GM12878 (cell line): ENCODE data around the gene DMRTA2. TPM values are rescaled to one million over a fixed set of nuclear protein-coding genes. Genes with fewer than 3 reads are reported as not detected.

Source experiments
- ATAC-seq: fragments of 200-7000 bp; cut with Tn5 transposase; 3 replicates; pipeline ENCODE4 v1.9.1; 2020; ENCODE audit warnings: mild to moderate bottlenecking, moderate library complexity
- BruUV-seq: library from RNA; stranded (reverse); fragments of 400-500 nt; replicated peaks from 2 replicates; lab custom pipeline; 2021; lab: Mats Ljungman, UMichigan
- CTCF ChIA-PET: fragments of 300-600 bp; sonication (Branson Sonifier 250); formaldehyde crosslinking; extraction: SDS; loops from one replicate; lab custom pipeline; 2021; ENCODE audit warnings: inconsistent platforms; lab: Yijun Ruan, JAX
- POLR2A ChIA-PET: fragments of 350-600 bp; formaldehyde crosslinking; extraction: SDS; loops from one replicate; lab custom pipeline; 2021; ENCODE audit warnings: inconsistent platforms; lab: Charles Lee
- RAD21 ChIA-PET: fragments of 300-600 bp; sonication (Branson Sonifier 250); formaldehyde crosslinking; loops from one replicate; lab custom pipeline; 2023; ENCODE audit warnings: antibody characterized with exemption; ENCODE audit not compliant: unreplicated experiment; lab: Charles Lee
- SMC1A ChIA-PET: fragments of 300-600 bp; sonication (Branson Sonifier 250); formaldehyde crosslinking; loops from one replicate; lab custom pipeline; 2023; ENCODE audit not compliant: unreplicated experiment, uncharacterized antibody; lab: Charles Lee
- DNase-seq: peaks from one replicate; pipeline ENCODE4 v3.0.0-alpha.2; 2011; ENCODE audit warnings: low read depth, low spot score
- FAIRE-seq: peaks from 3 replicates; lab custom pipeline; 2011; peaks lifted over from hg19 to GRCh38; lab: Jason Lieb, UNC
- H2AFZ ChIP-seq: 2 replicates; pipeline ENCODE4 v1.6.0; 2011; ENCODE audit warnings: low read depth, low read length, control low read depth; ENCODE audit not compliant: control insufficient read depth
- H3K27ac ChIP-seq: 2 replicates; pipeline ENCODE4 v1.5.1; 2011; ENCODE audit warnings: control low read depth; ENCODE audit not compliant: control insufficient read depth, insufficient read depth
- H3K27me3 ChIP-seq, 2 experiments: replicated peaks in 1 of 2; 2 replicates each; pipeline versions ENCODE4 v1.6.0 to v1.6.1; 2011; ENCODE audit warnings: low read length in 1 of 2; ENCODE audit not compliant: control insufficient read depth in 2 of 2, insufficient read depth in 2 of 2
- H3K36me3 ChIP-seq, 2 experiments: 2 replicates each; pipeline ENCODE4 v1.5.1; 2011; ENCODE audit warnings: low read length in 1 of 2; ENCODE audit not compliant: control insufficient read depth in 2 of 2, insufficient read depth in 2 of 2
- H3K4me1 ChIP-seq: 2 replicates; pipeline ENCODE4 v1.6.1; 2011; ENCODE audit warnings: mild to moderate bottlenecking, low read length, moderate library complexity, mixed read lengths; ENCODE audit not compliant: control insufficient read depth, insufficient read depth
- H3K4me2 ChIP-seq: 2 replicates; pipeline ENCODE4 v1.6.0; 2011; ENCODE audit warnings: control low read depth; ENCODE audit not compliant: control insufficient read depth, insufficient read depth
- H3K4me3 ChIP-seq: fragments of 200-600 bp; sonication (generic); 2 replicates; pipeline ENCODE4 v1.5.1; 2016
- H3K79me2 ChIP-seq: 2 replicates; pipeline ENCODE4 v1.6.0; 2011; ENCODE audit warnings: low read length; ENCODE audit not compliant: control insufficient read depth, insufficient read depth
- H3K9ac ChIP-seq: 2 replicates; pipeline ENCODE4 v1.8.0; 2011; ENCODE audit warnings: low read length, control low read depth, mixed read lengths; ENCODE audit not compliant: control insufficient read depth, insufficient read depth
- H3K9me3 ChIP-seq: replicated peaks from 3 replicates; pipeline ENCODE4 v1.5.1; 2011; ENCODE audit warnings: mild to moderate bottlenecking, low read length; ENCODE audit not compliant: control insufficient read depth, insufficient read depth
- H4K20me1 ChIP-seq: 2 replicates; pipeline ENCODE4 v1.6.0; 2011; ENCODE audit not compliant: control insufficient read depth, insufficient read depth
- BCL3 ChIP-seq: IDR thresholded peaks from 2 replicates; pipeline ENCODE4 v1.6.1; 2011; ENCODE audit warnings: borderline replicate concordance, low read depth, mild to moderate bottlenecking, moderate library complexity, low read length; ENCODE audit not compliant: insufficient read depth, poor library complexity, severe bottlenecking
- CHD1 ChIP-seq: IDR thresholded peaks from 2 replicates; pipeline ENCODE4 v1.6.1; 2012; ENCODE audit warnings: low read depth, low read length, improper control_type of control experiment
- CTCF ChIP-seq, 3 experiments: IDR thresholded peaks in 2 of 3; conservative IDR thresholded peaks in 1 of 3; 2 replicates each; pipeline ENCODE4 v1.5.1; 2011; ENCODE audit warnings: low read depth in 3 of 3, low read length in 3 of 3, mild to moderate bottlenecking in 3 of 3, control low read depth in 2 of 3, moderate library complexity in 2 of 3, inconsistent platforms in 1 of 3, mixed read lengths in 1 of 3; ENCODE audit not compliant: control insufficient read depth in 2 of 3, insufficient read depth in 1 of 3; ENCODE audit errors: extremely low read depth in 1 of 3
- FOXK2 ChIP-seq: fragments of 450-650 bp; IDR thresholded peaks from 2 replicates; pipeline ENCODE4 v1.6.1; 2017; ENCODE audit warnings: mild to moderate bottlenecking, moderate library complexity
- GABPA ChIP-seq: IDR thresholded peaks from 2 replicates; pipeline ENCODE4 v1.6.1; 2014; ENCODE audit warnings: antibody characterized with exemption, low read depth, mild to moderate bottlenecking, inconsistent platforms
- RB1 ChIP-seq: fragments of 450-650 bp; formaldehyde crosslinking; IDR thresholded peaks from 2 replicates; pipeline ENCODE4 v1.6.1; 2017; ENCODE audit warnings: mild to moderate bottlenecking, borderline replicate concordance
- SIN3A ChIP-seq: IDR thresholded peaks from 2 replicates; pipeline ENCODE4 v1.6.1; 2012; ENCODE audit warnings: low read depth, low read length, improper control_type of control experiment
- WGBS: methylation state at CpG from one replicate; pipeline ENCODE4 v1.1.6; 2016; ENCODE audit warnings: low lambda C conversion rate; ENCODE audit not compliant: insufficient replicate concordance, insufficient coverage; ENCODE audit errors: missing lambda C conversion rate; 5-methylcytosine and 5-hydroxymethylcytosine counted together
- in situ Hi-C: fragments of 300-500 bp; cut with MboI; formaldehyde crosslinking; loops from 9 replicates; pipeline ENCODE4 v1.14.3; 2018; ENCODE audit warnings: mixed read lengths
- intact Hi-C: fragments of 100-400 bp; cut with micrococcal nuclease; formaldehyde crosslinking; loops from one replicate; pipeline ENCODE4 v1.14.2; 2022; ENCODE audit not compliant: unreplicated experiment
- polyA plus RNA-seq, 11 experiments: library from polyadenylated mRNA; depleted of rRNA in 4 of 11; unstranded in 6 of 11; stranded (reverse) in 5 of 11; fragments of >200 nt; fragmentation: Nextera tagmentation in 4 of 11; fragmentation: Illumina TruSeq in 1 of 11; extraction: Ambion mirVana in 4 of 11; extraction: Trizol in 1 of 11; gene quantifications; 1 replicate in 1 of 11; 2 replicates in 10 of 11; pipeline versions ENCODE4 v1.2.1 to v1.2.3, GENCODE V29; 2011 to 2016; ENCODE audit warnings: inconsistent platforms in 2 of 11, missing spikeins in 2 of 11, low read depth in 1 of 11
- total RNA-seq, 4 experiments: library from RNA; depleted of rRNA in 3 of 4; stranded (reverse); fragments of >200 nt in 3 of 4; fragmentation: Illumina TruSeq in 1 of 4; extraction: Trizol in 1 of 4; gene quantifications; 2 replicates each; pipeline versions ENCODE4 v1.2.1 to v1.2.3, GENCODE V29; 2013 to 2021
- TF ChIP-seq, protein P1 (sequence below): fragments of 450-650 bp; IDR thresholded peaks from 2 replicates; pipeline ENCODE4 v1.6.1; 2017; ENCODE audit warnings: mild to moderate bottlenecking
- TF ChIP-seq, protein P2 (sequence below): fragments of 450-650 bp; formaldehyde crosslinking; IDR thresholded peaks from 2 replicates; pipeline ENCODE4 v1.4.0; 2020; ENCODE audit warnings: mild to moderate bottlenecking, moderate library complexity

DMRTA2 gene
- total and polyA plus RNA-seq, 10 of the 15 experiments (the other 5 are each of a cell fraction or from before 2014, with no cell fraction given), result not detected

GRCh38 chr1:50422675-50422945 lies 633 bp downstream of the DMRTA2 start:
- ChIA-PET POLR2A (no interaction called here), CTCF (no interaction called here), SMC1A (no interaction called here), RAD21 (no interaction called here)
- H4K20me1 ChIP-seq, result no peaks in the 10 kb centered on the region
- BruUV-seq, result no TSS peak
- no peak overlapping the region for H3K4me2 ChIP-seq
- no peaks in the 10 kb centered on the region; the same call in 1 of the 3 replicates for H3K9me3 ChIP-seq
- ATAC-seq (no peak), FAIRE-seq (no peak), DNase-seq (no peak)
- TF ChIP-seq SIN3A (no peak), FOXK2 (no peak), GABPA (no peak), RB1 (no peak), BCL3 (no peak), CTCF (IDR thresholded peaks at IDR 0.05 in 2 of 3, conservative IDR thresholded peaks at IDR 0.05 in 1 of 3; ENCODE audit: control insufficient read depth in 2 of 3, extremely low read depth in 1 of 3, insufficient read depth in 1 of 3, low read depth in 3 of 3, low read length in 3 of 3) (no peak), CHD1 (no peak)
- TF ChIP-seq, protein P1, sequence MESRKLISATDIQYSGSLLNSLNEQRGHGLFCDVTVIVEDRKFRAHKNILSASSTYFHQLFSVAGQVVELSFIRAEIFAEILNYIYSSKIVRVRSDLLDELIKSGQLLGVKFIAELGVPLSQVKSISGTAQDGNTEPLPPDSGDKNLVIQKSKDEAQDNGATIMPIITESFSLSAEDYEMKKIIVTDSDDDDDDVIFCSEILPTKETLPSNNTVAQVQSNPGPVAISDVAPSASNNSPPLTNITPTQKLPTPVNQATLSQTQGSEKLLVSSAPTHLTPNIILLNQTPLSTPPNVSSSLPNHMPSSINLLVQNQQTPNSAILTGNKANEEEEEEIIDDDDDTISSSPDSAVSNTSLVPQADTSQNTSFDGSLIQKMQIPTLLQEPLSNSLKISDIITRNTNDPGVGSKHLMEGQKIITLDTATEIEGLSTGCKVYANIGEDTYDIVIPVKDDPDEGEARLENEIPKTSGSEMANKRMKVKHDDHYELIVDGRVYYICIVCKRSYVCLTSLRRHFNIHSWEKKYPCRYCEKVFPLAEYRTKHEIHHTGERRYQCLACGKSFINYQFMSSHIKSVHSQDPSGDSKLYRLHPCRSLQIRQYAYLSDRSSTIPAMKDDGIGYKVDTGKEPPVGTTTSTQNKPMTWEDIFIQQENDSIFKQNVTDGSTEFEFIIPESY, result no peak
- TF ChIP-seq, protein P2, sequence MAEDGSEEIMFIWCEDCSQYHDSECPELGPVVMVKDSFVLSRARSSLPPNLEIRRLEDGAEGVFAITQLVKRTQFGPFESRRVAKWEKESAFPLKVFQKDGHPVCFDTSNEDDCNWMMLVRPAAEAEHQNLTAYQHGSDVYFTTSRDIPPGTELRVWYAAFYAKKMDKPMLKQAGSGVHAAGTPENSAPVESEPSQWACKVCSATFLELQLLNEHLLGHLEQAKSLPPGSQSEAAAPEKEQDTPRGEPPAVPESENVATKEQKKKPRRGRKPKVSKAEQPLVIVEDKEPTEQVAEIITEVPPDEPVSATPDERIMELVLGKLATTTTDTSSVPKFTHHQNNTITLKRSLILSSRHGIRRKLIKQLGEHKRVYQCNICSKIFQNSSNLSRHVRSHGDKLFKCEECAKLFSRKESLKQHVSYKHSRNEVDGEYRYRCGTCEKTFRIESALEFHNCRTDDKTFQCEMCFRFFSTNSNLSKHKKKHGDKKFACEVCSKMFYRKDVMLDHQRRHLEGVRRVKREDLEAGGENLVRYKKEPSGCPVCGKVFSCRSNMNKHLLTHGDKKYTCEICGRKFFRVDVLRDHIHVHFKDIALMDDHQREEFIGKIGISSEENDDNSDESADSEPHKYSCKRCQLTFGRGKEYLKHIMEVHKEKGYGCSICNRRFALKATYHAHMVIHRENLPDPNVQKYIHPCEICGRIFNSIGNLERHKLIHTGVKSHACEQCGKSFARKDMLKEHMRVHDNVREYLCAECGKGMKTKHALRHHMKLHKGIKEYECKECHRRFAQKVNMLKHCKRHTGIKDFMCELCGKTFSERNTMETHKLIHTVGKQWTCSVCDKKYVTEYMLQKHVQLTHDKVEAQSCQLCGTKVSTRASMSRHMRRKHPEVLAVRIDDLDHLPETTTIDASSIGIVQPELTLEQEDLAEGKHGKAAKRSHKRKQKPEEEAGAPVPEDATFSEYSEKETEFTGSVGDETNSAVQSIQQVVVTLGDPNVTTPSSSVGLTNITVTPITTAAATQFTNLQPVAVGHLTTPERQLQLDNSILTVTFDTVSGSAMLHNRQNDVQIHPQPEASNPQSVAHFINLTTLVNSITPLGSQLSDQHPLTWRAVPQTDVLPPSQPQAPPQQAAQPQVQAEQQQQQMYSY (CRISPR knock-in tag), result no peak
- H2AFZ ChIP-seq, result no peak overlapping the region
- intact Hi-C loops (no loop called here), in situ Hi-C loops (no loop called here)
- H3K36me3 ChIP-seq, result no peaks in the 10 kb centered on the region
- H3K4me1 ChIP-seq, result no peaks in the 10 kb centered on the region
- H3K79me2 ChIP-seq, result no peaks in the 10 kb centered on the region
- H3K27me3 ChIP-seq, result peaks cover 25 to 46% of the 10 kb centered on the region in 2 experiments
- no peak overlapping the region for H3K4me3 ChIP-seq
- WGBS, result 58% methylated on average over 21 of the region's 21 CpGs
- no peak overlapping the region for H3K9ac ChIP-seq
- no peak overlapping the region for H3K27ac ChIP-seq
